Cerebellar nuclear complex (tissue), 1 donor: Measurements from ENCODE around the gene CCDC137.

Experiments
- DNase-seq, 2 experiments: peaks; one replicate each; lab custom pipeline; 2025; lab: John Stamatoyannopoulos, UW

Gene CCDC137

GRCh38 chr17:81682565-81683207, 16.1 kb downstream of the CCDC137 start:
- DNase-seq, result no peak

- no peak for DNase-seq
Measured at GRCh38 chr17:81683208-81683583, 16.7 kb downstream of the CCDC137 start.

DNA sequence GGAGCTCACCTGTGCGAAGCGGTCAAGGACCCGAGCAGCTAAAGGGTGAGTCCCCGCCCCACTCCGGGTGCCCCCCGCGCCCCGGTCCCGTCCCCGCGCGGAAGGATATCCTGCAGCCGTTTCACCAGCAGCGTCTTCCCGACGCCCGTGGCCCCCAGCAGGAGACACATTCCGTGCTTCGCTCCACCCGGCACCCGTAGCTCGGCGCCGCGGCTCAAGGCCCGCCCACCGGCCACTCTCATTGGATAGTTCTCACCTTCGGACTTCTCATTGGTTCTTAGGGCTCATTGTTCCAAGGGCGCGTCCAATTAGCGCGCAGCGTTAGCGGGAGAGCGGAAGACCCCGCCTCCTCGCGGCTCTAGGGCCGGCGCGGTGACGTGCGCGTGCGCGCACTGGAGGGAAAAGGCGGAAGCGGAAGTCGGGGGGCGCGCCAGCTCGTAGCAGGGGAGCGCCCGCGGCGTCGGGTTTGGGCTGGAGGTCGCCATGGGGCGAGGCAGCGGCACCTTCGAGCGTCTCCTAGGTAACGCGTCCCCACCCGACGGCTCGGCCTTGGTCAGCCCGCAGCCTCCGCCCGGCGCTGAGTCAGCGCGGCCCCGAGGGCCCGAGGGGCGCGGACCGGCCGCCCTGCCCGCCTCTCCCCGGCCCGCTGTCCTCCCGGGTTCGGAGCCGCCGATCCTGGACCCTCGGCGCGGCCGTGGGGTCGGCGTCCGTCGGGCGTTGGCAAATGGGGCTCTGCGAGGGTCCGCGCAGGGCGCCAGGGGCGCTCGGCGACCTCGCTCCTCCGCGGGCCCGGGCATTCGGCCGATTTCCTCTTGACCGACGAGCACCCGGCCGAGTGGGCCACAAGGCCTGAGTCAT, 17.3 kb downstream of the CCDC137 start, which contains the start of the genes ARL16 and HGS:
ARL16 (minus strand) TSS at position 214 of the 858 bp plus-strand sequence; CDS start at position 170, 44 bp downstream.
HGS (plus strand) TSS at position 428 of the 858 bp plus-strand sequence; CDS start at position 484, 56 bp downstream.
- peak; percentile 61 to 85 for DNase-seq

DNA sequence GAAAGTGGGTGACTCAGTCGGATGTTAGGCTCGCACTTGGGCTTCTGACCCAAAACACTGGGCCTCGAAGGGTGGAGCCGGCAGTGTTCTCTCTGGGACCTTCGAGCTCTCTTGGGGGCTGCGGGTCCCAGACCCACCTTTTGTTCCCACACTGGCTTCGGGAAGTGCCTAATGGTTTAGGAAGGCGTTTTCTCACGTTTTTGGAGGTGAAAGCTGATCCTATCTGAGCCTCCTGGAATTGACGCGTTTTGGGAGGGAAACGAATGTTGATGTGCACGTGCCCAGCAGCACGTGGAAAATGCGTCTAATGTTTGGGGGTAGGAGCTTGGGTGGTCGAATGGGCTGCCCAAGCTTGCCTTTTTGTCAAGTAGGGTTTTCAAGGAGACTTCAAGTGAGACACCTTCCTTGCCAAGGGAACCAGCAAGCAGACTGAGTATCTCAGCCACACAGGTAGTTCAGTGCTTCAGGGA, 17.9 kb downstream of the CCDC137 start:
- DNase-seq, result no peak

DNA sequence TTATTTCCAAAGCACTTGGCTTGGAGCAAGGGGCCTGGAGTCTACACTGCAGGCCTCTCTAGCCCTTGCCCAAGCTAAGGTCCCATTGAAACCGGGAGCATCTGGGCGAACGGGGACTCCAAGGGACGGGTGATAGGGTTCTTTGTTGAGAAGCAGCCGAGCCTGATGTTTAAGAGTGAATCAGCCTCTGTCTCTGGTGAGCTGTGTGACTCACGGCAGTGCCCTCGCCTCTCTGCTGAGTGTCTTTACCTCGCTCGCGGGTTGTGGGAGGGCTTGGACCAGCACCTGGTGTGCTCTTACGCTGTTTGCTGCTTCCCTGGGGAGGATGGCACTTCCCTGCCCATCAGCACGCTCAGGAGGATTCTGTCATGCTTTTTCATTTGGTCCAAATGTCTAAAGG, 18.6 kb downstream of the CCDC137 start:
- DNase-seq, result no peak

GRCh38 chr17:81686614-81687013, 20.1 kb downstream of the CCDC137 start:
- DNase-seq, result no peak

DNA sequence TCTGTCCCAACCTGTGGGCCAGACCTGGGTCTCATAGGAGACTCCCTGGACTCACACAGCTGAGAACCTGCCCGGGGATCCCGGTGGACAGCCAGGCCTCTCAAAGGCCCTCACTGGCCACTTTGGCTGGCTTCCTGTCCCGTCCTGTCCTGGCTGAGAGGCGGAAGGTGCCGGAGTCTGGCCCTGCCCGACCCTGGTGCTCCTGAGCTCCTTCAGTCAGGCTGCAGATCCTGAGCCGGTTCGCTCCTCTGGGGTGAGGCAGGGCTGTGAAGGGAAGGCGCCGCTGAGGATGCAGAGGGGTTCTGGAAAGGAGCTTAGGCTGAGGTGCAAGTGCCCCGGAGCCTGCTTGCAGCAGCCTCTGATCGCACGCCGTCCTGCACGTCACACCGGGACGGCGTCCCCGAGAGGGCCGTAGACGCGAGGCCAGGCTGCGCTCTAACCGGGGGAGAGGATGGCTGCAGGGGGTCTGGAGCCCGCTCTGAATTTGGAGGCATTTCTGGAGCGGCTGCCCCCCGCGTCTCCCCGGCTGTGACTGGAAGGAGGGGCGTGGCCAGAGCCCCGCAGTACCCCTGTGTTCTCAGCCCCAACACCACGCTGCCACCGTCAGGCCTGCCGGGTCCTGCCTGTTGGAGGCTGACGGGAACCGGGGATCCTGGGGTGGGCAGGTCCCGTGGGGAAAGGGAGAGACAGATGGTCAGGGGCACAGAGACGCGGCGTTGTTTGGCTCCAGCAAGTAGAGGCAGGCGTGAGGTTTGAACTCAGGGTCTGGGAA, 21.4 kb downstream of the CCDC137 start:
- DNase-seq, result no peak

- DNase-seq, result no peak
Measured at GRCh38 chr17:81688616-81689015, 22.1 kb downstream of the CCDC137 start.

- no peak for DNase-seq
Measured at GRCh38 chr17:81690066-81690465, 23.5 kb downstream of the CCDC137 start.

DNA sequence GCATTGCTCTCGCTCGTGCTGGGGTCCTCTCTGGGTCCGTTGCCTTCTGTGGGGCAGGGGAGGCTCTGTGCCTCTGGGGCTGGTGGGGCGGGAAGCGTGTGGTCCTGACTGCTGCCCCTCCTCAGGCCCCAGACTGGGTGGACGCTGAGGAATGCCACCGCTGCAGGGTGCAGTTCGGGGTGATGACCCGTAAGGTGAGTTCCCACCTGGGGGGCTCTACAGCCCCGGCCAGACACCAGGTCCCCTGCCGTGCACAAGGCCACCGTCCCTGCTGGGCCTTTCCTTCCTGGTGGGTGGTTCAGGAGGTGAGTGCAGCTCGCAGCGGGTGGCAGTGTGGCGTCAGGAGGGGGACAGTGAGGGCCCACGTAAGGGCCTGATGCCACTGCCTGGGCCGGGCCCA, 24.0 kb downstream of the CCDC137 start:
- DNase-seq, result no peak

- no peak for DNase-seq
Measured at GRCh38 chr17:81691196-81691595, 24.7 kb downstream of the CCDC137 start.

DNA sequence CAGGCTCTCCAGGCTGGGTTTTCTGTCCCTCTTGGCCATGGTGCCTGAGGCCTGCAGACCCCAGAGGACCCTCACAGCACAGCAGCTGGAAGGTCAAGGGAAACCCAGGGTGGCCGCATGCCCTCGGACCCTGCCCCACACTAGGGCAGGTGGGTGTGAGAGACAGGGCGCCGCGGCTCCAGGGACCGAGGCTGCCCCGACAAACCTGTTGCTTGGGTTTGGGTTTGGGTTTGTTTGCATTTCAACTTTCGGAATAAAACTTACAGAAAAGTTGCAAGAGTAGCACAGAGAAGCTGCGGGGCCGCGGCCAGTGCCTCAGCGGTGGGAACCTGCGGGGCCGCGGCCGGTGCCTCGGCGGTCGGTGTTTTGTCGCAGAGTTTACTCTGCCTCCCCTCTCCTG, 25.1 kb downstream of the CCDC137 start:
- no peak for DNase-seq

DNA sequence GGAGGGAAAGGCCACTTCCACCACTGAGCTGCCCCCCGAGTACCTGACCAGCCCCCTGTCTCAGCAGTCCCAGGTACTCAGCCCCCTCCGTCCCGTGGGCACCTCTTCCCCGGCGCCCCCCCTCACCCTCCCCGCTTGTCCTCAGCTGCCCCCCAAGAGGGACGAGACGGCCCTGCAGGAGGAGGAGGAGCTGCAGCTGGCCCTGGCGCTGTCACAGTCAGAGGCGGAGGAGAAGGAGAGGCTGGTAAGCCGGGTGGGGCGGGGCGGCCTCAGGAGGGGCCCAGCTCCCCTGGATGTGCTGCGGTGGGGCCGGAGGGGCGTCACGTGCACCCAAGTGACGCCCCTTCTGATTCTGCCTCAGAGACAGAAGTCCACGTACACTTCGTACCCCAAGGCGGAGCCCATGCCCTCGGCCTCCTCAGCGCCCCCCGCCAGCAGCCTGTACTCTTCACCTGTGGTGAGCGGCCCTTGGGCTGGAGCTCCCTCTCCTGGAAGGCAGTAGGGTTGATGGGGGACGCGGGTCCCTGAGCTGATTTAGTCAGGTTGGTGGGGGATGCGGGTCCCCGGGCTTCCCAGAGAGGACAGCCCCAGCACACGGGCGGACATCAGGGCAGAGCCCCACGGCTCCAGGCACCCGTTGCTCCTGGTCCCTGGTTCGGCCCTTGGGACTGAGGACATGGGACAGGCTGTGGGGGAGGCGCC, 27.1 kb downstream of the CCDC137 start:
- DNase-seq, result no peak

- no peak for DNase-seq
Measured at GRCh38 chr17:81694810-81695209, 28.3 kb downstream of the CCDC137 start.

GRCh38 chr17:81695211-81695610, 28.7 kb downstream of the CCDC137 start:
- no peak for DNase-seq

DNA sequence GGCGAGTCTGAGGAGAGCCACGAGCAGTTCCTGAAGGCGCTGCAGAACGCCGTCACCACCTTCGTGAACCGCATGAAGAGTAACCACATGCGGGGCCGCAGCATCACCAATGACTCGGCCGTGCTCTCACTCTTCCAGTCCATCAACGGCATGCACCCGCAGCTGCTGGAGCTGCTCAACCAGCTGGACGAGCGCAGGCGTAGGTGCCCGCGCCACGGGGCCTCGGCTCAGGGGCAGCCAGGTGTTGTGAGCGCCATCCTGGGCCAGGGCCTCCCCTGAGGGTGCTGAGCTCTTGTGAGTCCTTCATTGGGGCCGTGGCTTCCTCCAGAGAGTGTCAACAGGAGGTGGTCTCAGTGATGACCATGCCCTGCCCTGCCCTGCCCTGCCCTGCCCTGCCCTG, 29.3 kb downstream of the CCDC137 start:
- DNase-seq, result no peak

GRCh38 chr17:81696218-81696941, 29.8 kb downstream of the CCDC137 start:
- no peak for DNase-seq

DNA sequence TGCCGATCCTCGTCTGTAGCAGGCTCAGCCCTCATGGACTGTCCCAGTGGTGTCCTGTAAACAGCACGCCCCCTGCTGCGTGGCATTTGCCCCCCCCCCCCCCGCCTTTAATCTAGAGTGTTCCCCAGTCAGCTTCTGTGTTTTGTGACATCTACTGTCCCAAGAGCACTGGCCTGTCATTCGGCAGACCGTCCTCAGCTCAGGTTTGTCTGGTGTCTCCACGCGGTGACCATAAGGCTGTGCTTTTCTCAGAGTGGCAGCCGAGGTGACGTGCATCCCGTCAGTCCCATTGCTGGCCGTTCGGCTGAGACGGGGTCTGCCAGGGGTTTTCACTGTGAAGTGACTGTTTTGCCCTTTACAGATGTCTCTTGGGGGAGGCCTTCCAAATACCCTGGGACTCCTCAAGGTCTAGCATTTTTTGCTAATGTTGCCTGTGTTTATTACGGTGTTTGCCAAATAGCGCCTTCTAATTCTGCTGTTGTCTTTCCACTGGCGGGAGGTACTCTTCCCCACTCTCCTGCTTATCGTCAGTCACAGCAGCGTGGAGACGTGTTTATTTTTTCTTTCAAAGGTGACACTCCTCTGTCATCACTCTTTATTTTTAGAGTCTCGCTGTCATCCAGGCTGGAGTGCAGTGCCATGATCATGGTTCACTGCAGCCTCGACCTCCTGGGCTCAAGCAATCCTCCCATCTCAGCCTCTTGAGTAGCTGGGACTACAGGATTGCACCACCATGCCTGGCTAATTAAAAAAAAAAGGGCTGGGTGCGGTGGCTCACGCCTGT, 30.9 kb downstream of the CCDC137 start:
- DNase-seq, result no peak

- no peak for DNase-seq
Measured at GRCh38 chr17:81700353-81701287, 34.1 kb downstream of the CCDC137 start.
